ENCODE measurements around the gene NCAM1.

NCAM1 gene

DNA sequence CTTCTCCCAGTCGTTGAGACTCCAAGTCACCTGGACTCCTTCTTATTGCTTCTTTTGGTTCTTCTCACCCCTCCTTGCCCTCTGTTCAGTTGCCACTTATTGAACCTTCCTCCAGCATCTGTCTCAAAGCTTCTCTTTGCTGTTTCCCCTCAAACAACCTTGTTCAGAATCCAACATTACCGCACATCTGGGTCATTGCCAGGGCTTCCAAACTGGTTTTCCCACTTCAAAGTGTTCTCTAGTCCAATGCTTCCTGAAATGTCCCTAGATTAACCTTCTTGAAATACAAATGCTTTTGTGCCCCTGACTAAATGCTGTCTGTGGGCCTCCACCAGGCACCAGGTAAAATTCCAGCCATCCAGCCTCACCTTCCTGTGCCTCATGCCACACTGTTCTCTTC is 252.3 kb downstream of the NCAM1 start:
- DNase-seq = no peak

DNA sequence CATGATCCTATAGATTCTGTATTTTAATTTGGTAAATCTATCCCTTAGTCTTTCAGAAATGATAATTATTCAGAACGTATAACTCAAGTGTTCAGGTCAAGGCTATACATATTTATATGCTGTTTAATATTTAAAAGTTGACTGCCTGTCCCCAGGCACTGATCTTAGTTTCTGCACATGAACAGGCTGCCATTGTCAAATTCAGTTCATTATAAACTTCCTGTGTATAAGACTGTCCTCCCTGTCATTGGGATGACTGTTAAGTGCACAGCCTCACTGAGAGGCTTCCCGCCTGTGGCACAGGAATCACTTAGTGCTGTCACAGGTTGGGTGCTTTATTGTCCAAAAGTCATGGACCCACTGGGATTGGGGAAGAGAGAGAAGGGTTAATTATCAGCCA is 261.0 kb downstream of the NCAM1 start:
- no peak for DNase-seq

DNA sequence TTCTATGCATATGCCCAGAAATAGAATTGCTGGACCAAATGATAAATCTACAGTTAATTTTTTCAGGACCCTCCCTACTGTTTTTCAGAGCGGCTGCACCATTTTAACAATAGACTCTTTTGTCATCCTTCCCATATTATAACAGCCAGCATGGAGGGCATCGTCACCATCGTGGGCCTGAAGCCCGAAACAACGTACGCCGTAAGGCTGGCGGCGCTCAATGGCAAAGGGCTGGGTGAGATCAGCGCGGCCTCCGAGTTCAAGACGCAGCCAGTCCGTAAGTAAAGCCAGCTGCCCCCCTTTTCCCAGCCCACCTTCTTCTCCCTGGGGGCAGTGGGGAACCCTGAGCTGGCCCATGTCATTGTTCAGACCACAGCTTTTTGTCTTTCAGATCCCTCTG is 273.7 kb downstream of the NCAM1 start:
- no peak for DNase-seq

DNA sequence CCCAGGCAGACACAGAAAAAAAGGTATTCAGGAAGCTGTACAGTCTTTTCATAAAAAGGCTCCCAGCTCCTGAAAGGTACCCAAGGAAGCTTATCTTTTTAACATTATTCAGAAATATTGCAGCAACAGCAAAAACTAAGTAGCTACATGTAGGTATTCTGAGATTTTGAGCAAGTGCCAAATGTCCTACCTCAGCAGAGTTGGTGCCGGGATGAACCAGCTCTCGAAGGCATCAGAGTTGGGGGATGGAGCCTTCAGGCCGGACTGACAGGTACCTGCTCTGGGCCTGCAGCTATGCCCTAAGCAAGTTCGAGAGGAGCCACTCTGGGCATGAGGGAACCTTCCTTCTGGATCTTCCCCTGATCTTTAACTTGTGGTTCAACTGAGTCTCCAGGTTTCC is 276.0 kb downstream of the NCAM1 start:
- no peak for DNase-seq

DNA sequence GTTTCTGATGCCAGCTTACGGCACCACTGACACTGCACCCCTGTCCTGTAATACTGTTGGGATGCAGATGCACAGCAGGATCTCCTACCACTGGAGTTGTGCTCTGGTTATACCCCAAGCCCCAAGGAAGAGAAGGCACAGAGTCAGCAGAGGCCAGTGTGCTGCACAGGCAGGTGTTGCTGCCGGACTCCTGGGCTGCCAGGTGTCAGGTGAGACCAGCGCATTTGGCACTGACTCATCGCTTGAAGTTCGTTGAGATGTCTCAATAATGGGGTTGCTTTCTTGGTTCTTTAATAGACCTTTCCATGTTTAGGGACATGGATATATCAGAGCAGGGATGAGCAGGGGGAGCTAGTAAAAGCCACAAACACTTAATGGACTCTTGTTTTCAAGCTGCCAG is 277.5 kb downstream of the NCAM1 start:
- no peak for DNase-seq

DNA sequence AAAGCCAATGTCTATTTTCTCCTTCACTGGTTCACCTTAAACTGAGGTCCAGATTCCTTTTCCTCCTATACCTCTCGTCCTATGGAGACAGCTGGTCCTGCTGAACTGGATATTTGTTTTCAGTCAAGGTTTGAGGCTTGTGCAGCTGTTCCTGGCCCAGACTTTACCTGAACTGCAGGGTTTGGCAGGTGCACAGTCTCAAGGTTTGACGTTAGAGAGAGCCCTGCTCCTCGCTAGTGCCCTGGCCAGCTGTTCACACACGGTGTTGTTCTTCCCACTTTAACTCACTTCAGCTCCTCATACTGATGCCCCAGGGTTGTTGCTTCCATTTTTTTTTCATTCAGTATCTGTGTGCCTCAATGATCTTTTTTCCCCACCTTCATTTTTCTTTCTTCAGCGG is 279.2 kb downstream of the NCAM1 start:
- DNase-seq = no peak

DNA sequence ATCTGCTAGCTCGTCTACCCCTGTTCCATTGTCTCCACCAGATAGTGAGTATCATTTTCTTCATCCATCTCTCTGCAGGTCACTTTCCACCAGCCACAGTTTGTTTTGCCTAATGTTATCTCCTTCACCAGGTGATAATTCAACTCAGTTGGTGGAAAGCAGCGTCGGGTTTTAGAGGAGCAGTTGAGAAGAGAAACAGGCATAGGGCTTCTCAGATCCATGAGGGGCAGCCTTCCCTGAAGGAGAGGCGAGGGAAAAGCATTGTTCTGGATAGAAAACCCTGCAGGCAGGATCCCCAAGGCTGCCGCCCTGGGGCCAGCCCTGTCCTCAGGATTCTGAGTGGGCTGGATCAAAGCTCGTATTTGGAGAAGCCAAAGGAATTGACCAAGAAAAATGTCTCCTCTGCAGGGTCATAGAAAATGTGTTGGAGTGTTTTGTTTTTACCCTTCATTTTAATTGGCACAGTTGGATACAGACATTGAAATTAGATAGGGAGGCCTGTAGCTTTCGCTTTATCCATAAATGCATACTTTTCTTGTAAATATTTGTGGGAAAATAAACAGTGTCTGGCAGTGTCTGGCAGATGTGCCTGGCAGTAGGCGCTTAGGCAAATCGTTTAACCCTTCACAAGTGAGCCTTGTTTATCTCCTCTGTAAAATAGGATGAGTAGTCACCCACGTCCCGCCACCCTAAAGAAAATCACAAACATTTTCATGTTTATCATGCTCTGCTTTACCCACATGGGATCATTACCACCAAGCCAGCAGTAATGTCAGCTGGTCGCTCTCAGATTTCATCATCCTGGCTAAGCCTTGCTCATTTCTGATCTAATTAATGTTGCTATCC is 279.8 kb downstream of the NCAM1 start:
- DNase-seq = no peak

DNA sequence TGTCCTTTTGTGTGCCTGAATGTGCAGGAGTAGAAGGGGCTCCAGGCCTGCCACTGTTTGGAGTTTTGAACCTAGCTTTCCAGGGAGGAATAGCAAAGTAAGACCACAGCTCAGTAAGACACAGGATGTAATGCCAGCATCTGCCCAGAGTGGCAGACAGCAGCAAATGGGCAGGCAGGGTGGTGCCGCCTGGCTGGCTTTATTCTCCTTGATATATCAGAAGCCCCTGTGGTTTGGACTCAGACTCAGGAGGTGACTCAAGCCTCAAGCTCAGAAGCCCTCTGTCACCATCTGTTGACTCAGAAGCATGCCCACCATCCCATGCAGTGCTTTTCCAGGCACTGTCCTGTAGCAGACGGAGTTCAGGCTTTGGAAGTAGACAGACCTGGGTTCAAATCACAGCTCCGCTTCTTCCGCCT is 280.4 kb downstream of the NCAM1 start:
- no peak for DNase-seq

DNA sequence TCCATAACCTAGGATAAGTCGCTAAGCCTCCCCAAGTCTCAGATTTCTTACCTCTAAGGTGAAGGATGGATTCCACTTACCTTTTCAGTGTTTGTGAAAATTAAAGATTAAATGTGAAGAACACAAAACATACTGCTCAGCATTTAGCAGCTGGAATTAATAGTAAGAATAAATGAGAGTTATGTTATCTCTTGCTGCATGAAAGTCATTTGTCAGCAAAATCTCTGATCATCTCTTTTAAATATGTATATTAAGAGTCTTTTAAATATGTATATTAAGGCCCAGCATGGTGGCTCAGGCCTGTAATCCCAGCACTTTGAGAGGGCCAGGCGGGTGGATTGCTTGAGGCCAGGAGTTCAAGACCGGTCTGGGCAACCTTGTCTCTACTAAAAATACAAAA is 280.8 kb downstream of the NCAM1 start:
- no peak for DNase-seq

DNA sequence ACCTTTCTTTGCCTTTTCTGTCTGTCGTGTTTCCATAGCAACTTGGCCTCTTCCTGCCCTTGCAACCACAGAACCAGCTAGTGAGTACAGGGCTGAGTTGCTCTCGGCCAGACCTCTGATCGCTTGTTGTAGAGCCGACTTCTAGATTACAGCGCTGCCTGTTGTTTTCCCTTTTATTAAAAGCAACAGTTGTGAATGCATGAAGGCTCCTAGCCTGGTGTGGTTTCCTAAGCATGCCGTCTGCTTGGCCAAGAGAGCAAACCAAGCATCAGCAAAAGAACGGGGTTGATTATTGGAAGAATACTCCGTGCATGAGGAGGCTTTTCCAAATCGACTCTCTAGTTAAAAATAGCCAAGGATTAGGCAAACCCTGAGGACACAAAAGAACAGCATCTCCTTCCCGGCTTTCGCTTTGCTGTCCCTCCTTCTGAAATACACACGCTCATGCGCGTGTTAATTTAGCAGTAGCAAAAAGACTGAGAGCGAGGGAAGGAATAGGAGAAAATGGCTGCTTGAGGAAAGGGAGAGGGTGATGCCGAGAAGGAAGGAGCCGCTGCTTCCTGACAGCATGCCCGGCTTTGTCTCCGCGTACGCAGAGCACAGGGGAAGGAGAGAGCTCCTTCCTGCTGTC is 281.7 kb downstream of the NCAM1 start:
- DNase-seq = no peak

DNA sequence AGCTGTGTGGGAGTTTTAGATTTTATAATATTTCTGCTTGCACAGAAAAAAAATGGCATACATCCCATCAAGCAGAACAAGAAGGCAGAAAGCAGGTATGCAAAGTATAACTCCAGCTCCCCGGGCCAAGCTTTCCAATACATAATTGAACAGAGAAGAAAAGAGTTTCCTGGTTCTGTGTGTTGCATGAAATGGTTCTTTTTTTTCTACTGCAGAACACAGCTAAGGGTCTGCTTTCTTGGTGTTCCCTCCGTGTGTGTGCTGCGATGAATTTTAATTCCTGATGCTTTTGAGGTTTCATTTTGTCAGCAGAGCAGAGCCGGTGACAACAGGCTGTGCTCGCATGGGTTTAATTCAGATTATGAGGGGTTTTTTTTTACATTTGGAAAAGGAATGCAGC is 282.5 kb downstream of the NCAM1 start:
- no peak for DNase-seq

DNA sequence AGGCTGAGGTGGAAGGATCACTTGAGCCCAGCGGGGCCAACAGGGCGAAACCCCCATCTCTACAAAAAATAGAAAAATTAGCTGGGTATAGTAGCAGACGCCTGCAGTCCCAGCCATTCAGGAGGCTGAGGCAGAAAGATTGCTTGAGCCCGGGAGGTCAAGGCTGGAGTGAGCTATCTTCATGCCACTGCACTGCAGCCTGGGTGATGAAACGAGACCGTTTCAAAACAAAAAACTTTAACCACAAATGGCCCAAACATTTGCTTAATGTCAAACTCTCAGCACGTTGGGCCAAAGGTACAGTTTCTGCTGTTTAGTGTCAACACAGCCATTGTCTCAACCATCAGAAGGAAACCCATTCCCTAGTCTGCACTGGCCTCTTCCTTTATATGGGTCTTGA is 284.0 kb downstream of the NCAM1 start:
- no peak for DNase-seq

DNA sequence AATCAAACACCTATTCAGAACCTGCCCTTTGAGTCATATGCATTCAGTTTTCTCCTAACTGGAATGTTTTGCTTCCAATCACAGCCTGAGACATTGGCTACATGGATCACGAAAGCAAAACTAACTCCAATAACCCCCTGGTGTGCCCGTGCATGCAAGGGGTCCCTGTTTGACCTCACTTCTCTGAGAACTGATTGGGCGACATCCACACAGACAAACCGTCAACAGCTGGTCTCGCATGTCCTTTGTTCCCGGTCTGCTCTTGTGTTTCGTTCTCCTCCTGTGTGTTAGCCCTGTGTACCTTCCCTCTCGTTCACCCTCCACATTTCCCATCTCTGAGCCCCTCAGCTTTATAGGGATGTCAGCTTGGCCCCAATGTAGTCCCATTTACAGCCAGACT is 286.0 kb downstream of the NCAM1 start:
- no peak for DNase-seq

DNA sequence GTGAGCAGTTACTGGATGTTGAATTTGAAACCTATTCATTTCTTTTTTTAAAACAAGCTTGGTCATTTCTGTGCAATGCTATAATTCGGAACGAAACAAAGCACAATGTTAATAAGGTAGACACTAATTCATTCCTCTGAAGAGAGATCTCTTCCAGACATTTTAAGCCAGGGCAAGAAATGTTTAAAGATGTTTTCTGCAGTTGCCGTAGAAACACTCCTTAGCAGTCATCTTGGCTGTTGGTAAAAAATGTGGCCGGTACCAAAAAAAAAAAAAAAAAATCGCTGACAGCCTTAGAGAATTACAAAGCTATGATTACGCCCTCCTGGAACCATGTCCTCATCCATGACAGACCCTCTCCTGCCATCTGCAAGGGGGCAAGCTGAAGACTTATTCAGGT is 286.7 kb downstream of the NCAM1 start:
- DNase-seq = no peak

DNA sequence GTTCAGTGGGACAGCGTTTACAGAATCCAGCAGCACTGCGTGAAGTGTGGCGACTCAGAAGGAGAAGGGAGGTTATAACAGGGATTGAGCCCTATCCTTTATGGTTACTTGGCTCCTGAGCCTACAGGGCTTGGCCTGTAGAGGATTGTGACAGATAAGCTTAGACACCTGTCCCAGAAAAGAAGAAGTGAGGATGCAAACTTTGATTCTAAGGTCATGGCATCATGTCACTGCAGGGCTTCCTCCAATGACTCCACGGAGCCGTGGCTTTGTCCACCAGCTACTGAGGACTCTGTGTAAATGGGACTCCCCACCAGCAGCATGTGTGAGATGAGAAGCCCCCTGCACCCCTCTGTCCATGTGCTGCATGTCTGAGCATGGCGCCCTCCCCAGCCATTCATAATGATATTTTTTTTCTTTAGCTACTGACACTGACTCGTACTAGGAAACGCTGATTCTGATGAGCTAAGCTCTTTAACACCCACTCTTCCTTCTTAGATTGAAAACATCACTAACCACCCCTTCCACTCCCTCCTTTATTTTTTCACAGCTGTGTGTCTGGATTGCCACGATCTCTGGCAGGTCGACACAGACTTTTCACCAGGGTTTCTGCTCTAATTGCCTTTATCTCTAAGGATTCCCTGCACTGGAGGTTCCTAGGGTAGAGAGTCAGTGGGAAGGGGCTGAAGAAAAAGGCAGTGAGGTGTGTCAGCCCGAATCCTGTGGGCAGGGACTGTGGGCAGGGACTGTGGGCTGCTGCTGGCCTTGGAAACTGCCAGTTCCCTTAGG is 287.7 kb downstream of the NCAM1 start:
- no peak for DNase-seq

DNA sequence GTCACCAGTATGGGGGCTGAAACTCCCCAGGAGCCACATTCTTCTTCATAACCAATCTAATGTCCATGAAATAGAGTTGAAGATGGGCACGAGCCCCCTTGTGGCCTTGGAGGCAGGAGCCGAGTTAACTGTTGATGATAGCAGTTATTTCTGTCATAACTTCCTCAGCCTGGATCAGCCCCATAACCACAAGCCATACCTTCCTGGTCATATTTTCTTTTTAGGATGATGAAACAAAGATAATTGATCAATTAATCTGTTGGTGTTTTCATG is 288.2 kb downstream of the NCAM1 start:
- DNase-seq = no peak

DNA sequence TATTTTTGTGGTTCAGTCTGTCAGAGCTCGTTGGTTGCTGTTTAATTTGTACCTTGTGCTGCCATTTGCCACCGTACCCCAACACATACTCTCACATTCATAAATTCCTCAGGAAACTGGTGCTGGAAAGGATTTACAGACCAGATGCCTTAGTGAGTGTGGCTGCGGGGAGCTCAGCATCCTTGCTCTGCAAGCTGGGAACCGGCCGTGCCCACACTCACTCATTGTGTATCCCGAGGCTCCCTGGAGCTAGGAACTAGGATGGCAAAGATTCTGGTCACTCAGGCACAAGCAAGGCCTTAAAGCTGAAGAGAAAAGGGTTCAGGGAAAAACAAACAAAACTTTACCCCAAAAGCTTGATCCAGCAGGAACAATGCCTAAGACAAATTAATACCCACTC is 288.6 kb downstream of the NCAM1 start:
- DNase-seq = no peak

DNA sequence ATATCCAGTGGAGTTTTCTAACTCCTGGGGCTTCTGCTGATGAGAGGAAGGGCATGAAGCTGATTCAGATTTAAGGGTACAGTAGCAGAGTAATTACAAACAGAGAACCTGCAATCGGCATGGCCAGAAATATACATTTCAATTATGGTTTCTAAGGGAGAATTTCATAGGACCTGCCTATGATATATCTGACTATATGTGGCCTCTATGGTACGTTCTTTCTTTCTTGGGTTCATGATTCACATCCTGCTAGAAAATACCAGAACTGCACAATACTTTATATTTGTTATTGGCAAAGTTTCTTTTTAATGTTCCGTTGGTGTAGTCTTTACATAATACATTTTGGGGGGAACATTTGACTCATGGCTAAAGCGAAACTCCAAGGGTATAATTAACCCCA is 290.1 kb downstream of the NCAM1 start:
- DNase-seq = no peak

DNA sequence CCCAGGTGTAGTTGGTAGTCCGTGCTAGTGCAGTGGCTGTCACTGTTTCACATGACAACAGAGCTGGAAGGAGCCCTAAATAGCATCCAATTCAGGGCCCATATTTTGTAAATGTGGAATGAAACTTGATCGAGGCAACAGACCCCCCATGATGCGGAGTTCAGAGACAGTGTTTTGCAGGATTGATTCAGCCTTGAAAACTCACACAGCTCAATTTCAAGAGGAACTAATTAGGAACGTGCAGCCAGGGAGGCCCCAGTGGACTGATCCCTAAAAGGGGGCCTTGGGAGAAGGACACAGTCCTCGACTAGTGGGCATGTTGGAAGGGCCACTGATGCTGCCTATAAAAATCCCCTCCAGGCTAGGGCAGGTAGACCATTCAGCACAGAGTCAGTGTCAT is 292.2 kb downstream of the NCAM1 start:
- DNase-seq = no peak

DNA sequence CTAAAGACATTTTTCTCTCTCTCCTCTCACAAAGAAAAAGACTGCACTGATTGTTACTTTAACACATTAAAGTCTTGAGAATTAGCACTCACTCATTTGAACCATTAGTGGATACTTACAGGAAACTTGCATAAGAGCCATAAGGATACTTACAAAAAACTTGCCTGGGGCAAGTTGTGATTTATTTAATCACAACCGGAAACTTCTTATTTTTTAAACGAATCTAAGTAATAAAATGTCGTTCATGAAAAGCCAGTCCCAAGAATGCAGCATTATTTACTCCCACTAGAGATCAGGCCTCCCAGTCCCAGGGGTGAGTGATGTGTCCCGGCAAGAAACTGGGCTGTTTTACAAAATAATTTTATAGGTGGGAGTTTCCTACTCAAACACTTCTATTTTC is 293.9 kb downstream of the NCAM1 start:
- DNase-seq = no peak

DNA sequence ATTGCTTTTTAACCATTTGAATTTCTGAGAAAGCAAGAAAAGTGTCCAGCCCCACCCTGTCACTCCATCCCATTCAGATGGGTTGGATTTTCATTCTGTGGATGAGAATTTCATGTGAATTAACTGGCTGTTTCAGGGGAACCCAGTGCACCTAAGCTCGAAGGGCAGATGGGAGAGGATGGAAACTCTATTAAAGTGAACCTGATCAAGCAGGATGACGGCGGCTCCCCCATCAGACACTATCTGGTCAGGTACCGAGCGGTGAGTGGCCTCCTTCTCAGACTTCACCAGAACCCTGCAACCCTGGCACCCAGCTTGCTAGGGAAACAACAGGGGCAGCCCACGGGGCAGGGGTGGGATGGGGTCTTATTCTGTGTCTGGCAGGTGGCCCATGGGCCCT is 294.5 kb downstream of the NCAM1 start:
- DNase-seq = no peak

DNA sequence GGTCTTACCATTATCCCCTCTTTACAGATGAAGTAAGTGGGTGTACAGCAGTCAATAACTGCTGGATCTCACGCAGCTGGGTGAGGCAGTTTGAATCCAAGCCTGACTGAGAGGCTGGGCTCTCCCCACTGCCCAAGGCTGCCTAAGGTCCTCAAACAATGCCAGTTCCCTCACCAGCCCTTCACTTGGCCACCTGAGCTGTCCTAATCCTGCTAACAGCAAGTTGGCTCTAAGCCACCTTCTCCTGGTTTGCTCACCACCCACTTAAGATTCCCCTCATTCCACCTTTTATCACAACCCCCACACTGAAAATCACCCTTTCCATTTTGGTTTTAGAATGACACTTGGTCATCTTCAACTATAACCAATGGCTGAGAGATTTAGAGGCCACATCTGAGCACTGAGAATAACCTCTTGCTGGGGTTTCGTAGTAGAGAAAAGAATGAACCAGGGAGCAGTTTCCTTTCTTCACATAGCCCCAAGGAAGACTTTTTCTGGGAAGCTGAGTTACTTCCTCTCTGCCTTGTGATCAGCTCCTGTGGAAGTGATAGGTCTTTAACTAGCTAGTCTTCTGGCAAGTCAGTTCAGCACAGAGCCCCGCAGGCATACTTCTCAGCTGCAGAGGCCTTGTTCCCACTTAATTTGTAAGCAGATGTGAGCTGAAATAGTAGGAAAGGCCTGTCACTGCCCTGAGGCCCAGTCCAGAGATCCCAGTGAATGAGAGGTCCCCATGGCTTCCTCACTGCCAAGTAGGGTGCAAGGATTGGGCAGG is 295.4 kb downstream of the NCAM1 start:
- DNase-seq = no peak

DNA sequence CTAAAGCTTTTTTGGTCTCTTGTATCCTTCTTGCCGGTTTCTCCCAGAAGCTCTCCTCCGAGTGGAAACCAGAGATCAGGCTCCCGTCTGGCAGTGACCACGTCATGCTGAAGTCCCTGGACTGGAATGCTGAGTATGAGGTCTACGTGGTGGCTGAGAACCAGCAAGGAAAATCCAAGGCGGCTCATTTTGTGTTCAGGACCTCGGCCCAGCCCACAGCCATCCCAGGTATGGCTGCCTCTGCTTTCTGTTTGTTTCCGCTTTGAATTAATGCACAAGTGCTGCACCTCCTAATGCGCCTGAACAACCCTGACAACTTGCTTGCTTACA is 298.8 kb downstream of the NCAM1 start:
- DNase-seq = peak; percentile 36

DNA sequence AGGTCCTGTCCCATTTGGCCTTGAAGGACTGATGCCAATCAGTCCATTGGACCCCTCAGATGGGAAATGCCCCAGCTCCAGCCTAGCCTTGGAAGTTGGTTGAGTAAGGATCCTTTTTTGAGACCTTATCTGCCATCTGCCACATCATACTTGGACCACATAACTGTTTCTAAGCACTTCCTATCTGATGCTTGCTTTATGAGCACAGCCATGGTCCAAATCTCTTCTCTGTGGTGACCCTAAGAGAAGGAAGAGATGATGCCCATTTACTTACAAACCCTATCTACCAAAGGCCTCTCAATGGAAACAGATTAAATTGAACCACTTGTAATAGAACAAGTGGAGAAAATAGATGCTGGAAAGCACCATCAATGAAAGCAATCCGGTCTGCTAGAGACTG is 299.3 kb downstream of the NCAM1 start:
- DNase-seq = no peak

Measured in islet precursor cell (in vitro differentiated cells).